Neuronal stem cell (in vitro differentiated cells): ENCODE data around the gene DAND5.

Experiments used
- DNase-seq: peaks from one replicate; pipeline ENCODE4 v3.0.0-alpha.2; 2013; ENCODE audit warnings: low spot score
- H2AFZ ChIP-seq: one replicate; pipeline ENCODE4 v1.6.1; 2013; ENCODE audit warnings: mild to moderate bottlenecking, low read length, inconsistent platforms
- H2AK5ac ChIP-seq: 2 replicates; pipeline ENCODE4 v1.6.1; 2013; ENCODE audit warnings: low read depth, mild to moderate bottlenecking, inconsistent platforms, low read length, moderate library complexity, mixed read lengths
- H2BK120ac ChIP-seq: 2 replicates; pipeline ENCODE4 v1.6.1; 2013; ENCODE audit warnings: low read depth, mild to moderate bottlenecking, inconsistent platforms, low read length, moderate library complexity, mixed read lengths
- H2BK12ac ChIP-seq: one replicate; pipeline ENCODE4 v1.6.1; 2013; ENCODE audit warnings: low read length, inconsistent platforms
- H2BK15ac ChIP-seq: 2 replicates; pipeline ENCODE4 v1.6.1; 2013; ENCODE audit warnings: mild to moderate bottlenecking, low read length, inconsistent platforms, mixed read lengths
- H2BK5ac ChIP-seq: one replicate; pipeline ENCODE4 v1.6.1; 2013; ENCODE audit warnings: inconsistent platforms, mild to moderate bottlenecking, low read length, moderate library complexity
- H3K14ac ChIP-seq: one replicate; pipeline ENCODE4 v1.6.1; 2013; ENCODE audit warnings: low read length, inconsistent platforms
- H3K18ac ChIP-seq: 2 replicates; pipeline ENCODE4 v1.6.1; 2013; ENCODE audit warnings: low read length, inconsistent platforms
- H3K23ac ChIP-seq: 2 replicates; pipeline ENCODE4 v1.6.1; 2013; ENCODE audit warnings: low read depth, mild to moderate bottlenecking, mixed read lengths, low read length, inconsistent platforms; ENCODE audit not compliant: poor library complexity
- H3K27ac ChIP-seq: replicated peaks from 3 replicates; pipeline ENCODE4 v1.5.1; 2013; ENCODE audit warnings: low read length, inconsistent platforms
- H3K27me3 ChIP-seq, 3 experiments: 2 replicates each; pipeline ENCODE4 v1.6.1; 2013; ENCODE audit warnings: low read length in 3 of 3, mild to moderate bottlenecking in 2 of 3, inconsistent platforms in 1 of 3, low read depth in 1 of 3, mixed read lengths in 1 of 3, moderate library complexity in 1 of 3; ENCODE audit not compliant: control insufficient read depth in 3 of 3, insufficient read depth in 3 of 3
- H3K36me3 ChIP-seq, 2 donors: replicated peaks in 1 of 2; 2 replicates each; pipeline ENCODE4 v1.6.1; 2013; ENCODE audit warnings: low read length in 2 of 2; ENCODE audit not compliant: control insufficient read depth in 2 of 2, insufficient read depth in 2 of 2
- H3K4ac ChIP-seq: 2 replicates; pipeline ENCODE4 v1.6.1; 2013; ENCODE audit warnings: inconsistent platforms, mild to moderate bottlenecking, low read length, moderate library complexity
- H3K4me1 ChIP-seq, 2 donors: 1 replicate in 1 of 2; 2 replicates in 1 of 2; pipeline ENCODE4 v1.6.1; 2013; ENCODE audit warnings: low read length in 2 of 2, low read depth in 1 of 2; ENCODE audit not compliant: control insufficient read depth in 2 of 2, insufficient read depth in 1 of 2
- H3K4me2 ChIP-seq: one replicate; pipeline ENCODE4 v1.6.1; 2013; ENCODE audit warnings: mild to moderate bottlenecking, low read length, inconsistent platforms; ENCODE audit not compliant: insufficient read depth, poor library complexity, severe bottlenecking
- H3K4me3 ChIP-seq, 2 donors: 2 replicates each; pipeline ENCODE4 v1.5.1; 2013; ENCODE audit warnings: low read length in 2 of 2, mild to moderate bottlenecking in 2 of 2, inconsistent platforms in 1 of 2, moderate library complexity in 1 of 2
- H3K79me1 ChIP-seq: one replicate; pipeline ENCODE4 v1.6.1; 2013; ENCODE audit warnings: low read depth, mild to moderate bottlenecking, inconsistent platforms, low read length, moderate library complexity
- H3K9ac ChIP-seq: one replicate; pipeline ENCODE4 v1.6.1; 2013; ENCODE audit warnings: mild to moderate bottlenecking, low read depth, low read length, inconsistent platforms; ENCODE audit not compliant: poor library complexity
- H3K9me3 ChIP-seq, 2 donors: replicated peaks in 1 of 2; 2 replicates each; pipeline versions ENCODE3 to v1.6.1; 2013; ENCODE audit warnings: low read length in 2 of 2, mild to moderate bottlenecking in 2 of 2, inconsistent platforms in 1 of 2, low read depth in 1 of 2, mixed read lengths in 1 of 2, moderate library complexity in 1 of 2; ENCODE audit not compliant: control insufficient read depth in 2 of 2, insufficient read depth in 1 of 2
- H4K8ac ChIP-seq: one replicate; pipeline ENCODE4 v1.6.1; 2013; ENCODE audit warnings: low read depth, mild to moderate bottlenecking, inconsistent platforms, low read length, moderate library complexity
- H4K91ac ChIP-seq: one replicate; pipeline ENCODE4 v1.6.1; 2013; ENCODE audit warnings: low read length, low read depth, mild to moderate bottlenecking, inconsistent platforms; ENCODE audit not compliant: poor library complexity
- WGBS, 2 donors: extraction: QIAGEN DNeasy Blood & Tissue Kit; methylation state at CpG; one replicate each; pipeline ENCODE4 v1.1.7; 2013; ENCODE audit warnings: missing lambda C conversion rate in 2 of 2, mixed read lengths in 1 of 2; ENCODE audit not compliant: insufficient read length in 2 of 2, insufficient replicate concordance in 1 of 2; ENCODE audit errors: extremely low coverage in 2 of 2; 5-methylcytosine and 5-hydroxymethylcytosine counted together

The DAND5 gene

DNA sequence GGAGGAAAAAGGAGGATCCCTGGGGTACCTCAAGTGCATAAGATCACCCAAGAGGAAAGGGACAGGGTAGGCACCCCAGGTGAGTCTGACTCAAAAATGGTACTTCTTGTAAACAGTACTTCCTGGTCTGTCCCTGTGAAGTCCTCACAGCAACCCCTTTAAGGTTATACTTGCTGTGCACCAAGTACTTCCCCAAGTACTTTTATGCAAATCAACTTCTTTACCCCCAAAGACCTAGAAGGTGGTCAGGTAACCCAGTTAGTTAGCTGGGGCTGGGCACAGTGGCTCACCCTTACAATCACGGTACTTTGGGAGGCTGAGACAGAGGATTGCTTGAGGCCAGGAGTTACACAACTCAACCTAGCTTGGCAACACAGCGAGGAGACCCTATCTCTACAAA lies 28.5 kb upstream of the DAND5 start:
- Histone ChIP-seq H3K9ac (no peak overlapping the region), H3K27me3 (no peaks in the 10 kb centered on the region), H3K79me1 (peaks cover 11% of the 10 kb centered on the region), H2BK120ac (no peak overlapping the region), H3K27ac (no peak overlapping the region), H3K23ac (no peak overlapping the region), H3K4me2 (no peak overlapping the region), H4K91ac (no peak overlapping the region), H3K4me3 (no peak overlapping the region), H3K9me3 (no peaks in the 10 kb centered on the region), H2BK15ac (no peak overlapping the region), H3K36me3 (peaks cover 42 to 64% of the 10 kb centered on the region in 2 donors), H3K18ac (no peak overlapping the region), H2AK5ac (no peak overlapping the region), H3K4ac (no peak overlapping the region), H3K4me1 (peaks cover 16 to 23% of the 10 kb centered on the region in 2 donors), H4K8ac (no peak overlapping the region), H3K14ac (no peak overlapping the region), H2BK5ac (no peak overlapping the region), H2BK12ac (no peak overlapping the region), H2AFZ (no peak overlapping the region)
- whole genome bisulfite sequencing, 2 donors = no CpG with 5 or more reads among the region's 2 CpGs
- DNase-seq = no peak

DNA sequence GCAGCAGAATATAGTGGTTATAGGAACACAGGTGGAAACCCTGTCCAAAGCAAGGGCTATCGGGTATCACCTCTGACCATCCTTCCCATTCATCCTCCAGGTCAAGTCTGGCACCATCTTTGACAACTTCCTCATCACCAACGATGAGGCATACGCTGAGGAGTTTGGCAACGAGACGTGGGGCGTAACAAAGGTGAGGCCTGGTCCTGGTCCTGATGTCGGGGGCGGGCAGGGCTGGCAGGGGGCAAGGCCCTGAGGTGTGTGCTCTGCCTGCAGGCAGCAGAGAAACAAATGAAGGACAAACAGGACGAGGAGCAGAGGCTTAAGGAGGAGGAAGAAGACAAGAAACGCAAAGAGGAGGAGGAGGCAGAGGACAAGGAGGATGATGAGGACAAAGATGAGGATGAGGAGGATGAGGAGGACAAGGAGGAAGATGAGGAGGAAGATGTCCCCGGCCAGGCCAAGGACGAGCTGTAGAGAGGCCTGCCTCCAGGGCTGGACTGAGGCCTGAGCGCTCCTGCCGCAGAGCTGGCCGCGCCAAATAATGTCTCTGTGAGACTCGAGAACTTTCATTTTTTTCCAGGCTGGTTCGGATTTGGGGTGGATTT lies 25.8 kb upstream of the DAND5 start:
- no peaks in the 10 kb centered on the region for H3K9me3 ChIP-seq

GRCh38 chr19:12944104-12944674 lies 25.2 kb upstream of the DAND5 start:
- no peak for DNase-seq

More for the DNA sequence above, 25.8 kb upstream of the DAND5 start:
- H4K8ac ChIP-seq = no peak overlapping the region
- H3K4me2 ChIP-seq = no peak overlapping the region
- H3K9ac ChIP-seq = peak overlapping the region; percentile 26
- no peak overlapping the region for H2BK120ac ChIP-seq
- H3K14ac ChIP-seq = no peak overlapping the region
- DNase-seq = no peak
- no peak overlapping the region for H3K4ac ChIP-seq
- H3K27me3 ChIP-seq = no peaks in the 10 kb centered on the region
- no peak overlapping the region for H3K18ac ChIP-seq
- no peak overlapping the region for H4K91ac ChIP-seq
- no CpG with 5 or more reads among the region's 18 CpGs for WGBS, 2 donors
- H3K4me3 ChIP-seq = no peak overlapping the region
- H3K79me1 ChIP-seq = peaks cover 14% of the 10 kb centered on the region
- H2BK5ac ChIP-seq = no peak overlapping the region
- no peak overlapping the region for H2AK5ac ChIP-seq
- H2BK15ac ChIP-seq = no peak overlapping the region
- peaks cover 11 to 21% of the 10 kb centered on the region in 2 donors for H3K4me1 ChIP-seq
- peaks cover 54 to 84% of the 10 kb centered on the region in 2 donors for H3K36me3 ChIP-seq
- no peak overlapping the region for H2AFZ ChIP-seq
- H2BK12ac ChIP-seq = no peak overlapping the region
- H3K27ac ChIP-seq = no peak overlapping the region
- no peak overlapping the region for H3K23ac ChIP-seq

GRCh38 chr19:12945479-12946091 lies 23.8 kb upstream of the DAND5 start, which contains the start of gene RAD23A:
RAD23A (plus strand) TSS chr19:12945862; CDS start chr19:12945949, 87 bp downstream.
- Histone ChIP-seq H2BK5ac (peak within 1 kb of the TSS; percentile 68), H2BK12ac (no peak within 1 kb of the TSS), H4K91ac (no peak within 1 kb of the TSS), H2AK5ac (peak within 1 kb of the TSS; percentile 88), H3K4me3 (peak within 1 kb of the TSS; percentile 80 to 84), H2BK120ac (no peak within 1 kb of the TSS), H4K8ac (no peak within 1 kb of the TSS), H3K4me1 (peaks cover 5 to 8% of the 10 kb centered on the region in 2 donors), H3K9me3 (no peaks in the 10 kb centered on the region), H3K79me1 (peaks cover 5% of the 10 kb centered on the region), H3K14ac (no peak within 1 kb of the TSS), H3K4ac (no peak within 1 kb of the TSS), H3K18ac (peak within 1 kb of the TSS; percentile 92), H2BK15ac (no peak within 1 kb of the TSS), H3K27ac (peak within 1 kb of the TSS; percentile 96), H3K23ac (peak within 1 kb of the TSS; percentile 100), H3K9ac (peak within 1 kb of the TSS; percentile 64), H3K36me3 (peaks cover 58 to 88% of the 10 kb centered on the region in 2 donors), H3K27me3 (no peaks in the 10 kb centered on the region), H3K4me2 (peak within 1 kb of the TSS; percentile 59), H2AFZ (peak within 1 kb of the TSS; percentile 77)
- peak; percentile 99 for DNase-seq
- WGBS, 2 donors = no CpG with 5 or more reads among the region's 62 CpGs

More at GRCh38 chr19:12944104-12944674, 25.2 kb upstream of the DAND5 start:
- no peak overlapping the region for H3K4me3 ChIP-seq
- no peak overlapping the region for H2AFZ ChIP-seq
- H2BK120ac ChIP-seq = no peak overlapping the region
- no peak overlapping the region for H3K14ac ChIP-seq
- H4K8ac ChIP-seq = no peak overlapping the region
- no CpG with 5 or more reads among the region's 2 CpGs for whole genome bisulfite sequencing, 2 donors
- H3K27me3 ChIP-seq = no peaks in the 10 kb centered on the region
- H2BK12ac ChIP-seq = no peak overlapping the region
- H3K4me1 ChIP-seq = peaks cover 11 to 19% of the 10 kb centered on the region in 2 donors
- no peak overlapping the region for H4K91ac ChIP-seq
- no peak overlapping the region for H3K18ac ChIP-seq
- no peak overlapping the region for H2BK15ac ChIP-seq
- H2BK5ac ChIP-seq = no peak overlapping the region
- H2AK5ac ChIP-seq = no peak overlapping the region
- H3K9me3 ChIP-seq = no peaks in the 10 kb centered on the region
- H3K23ac ChIP-seq = no peak overlapping the region
- H3K4ac ChIP-seq = no peak overlapping the region
- H3K79me1 ChIP-seq = peaks cover 12% of the 10 kb centered on the region
- no peak overlapping the region for H3K9ac ChIP-seq
- no peak overlapping the region for H3K27ac ChIP-seq
- H3K36me3 ChIP-seq = peaks cover 59 to 89% of the 10 kb centered on the region in 2 donors
- H3K4me2 ChIP-seq = no peak overlapping the region
